Measurements from ENCODE around the gene DENND1A.

DNA sequence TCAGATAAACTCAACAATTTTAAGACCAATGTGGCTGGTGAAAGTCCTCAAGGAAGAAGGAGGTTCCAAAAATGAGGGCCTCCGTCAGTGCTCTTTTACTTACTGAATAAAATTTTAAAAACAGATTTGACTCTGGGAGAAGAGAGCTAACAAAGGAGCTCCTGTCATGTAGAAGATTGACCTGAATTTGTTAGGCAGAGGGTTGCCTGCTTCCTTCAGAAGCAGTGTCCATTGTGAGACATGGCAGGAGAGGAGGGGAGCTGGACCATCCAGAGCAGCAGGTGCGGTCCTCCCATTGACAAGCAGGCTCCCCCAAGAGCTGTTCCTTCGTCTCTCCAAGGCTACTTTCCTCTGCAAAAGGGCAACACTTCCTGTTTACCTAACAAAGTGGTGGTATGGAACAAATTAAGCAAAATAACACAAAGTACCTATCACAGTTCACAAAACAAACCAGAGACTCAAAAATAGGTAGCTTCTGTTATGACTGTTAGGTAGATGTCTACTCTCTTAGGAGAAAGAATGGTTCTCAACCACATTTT lies 238.1 kb downstream of the DENND1A start:
- TF ChIP-seq, protein P1, sequence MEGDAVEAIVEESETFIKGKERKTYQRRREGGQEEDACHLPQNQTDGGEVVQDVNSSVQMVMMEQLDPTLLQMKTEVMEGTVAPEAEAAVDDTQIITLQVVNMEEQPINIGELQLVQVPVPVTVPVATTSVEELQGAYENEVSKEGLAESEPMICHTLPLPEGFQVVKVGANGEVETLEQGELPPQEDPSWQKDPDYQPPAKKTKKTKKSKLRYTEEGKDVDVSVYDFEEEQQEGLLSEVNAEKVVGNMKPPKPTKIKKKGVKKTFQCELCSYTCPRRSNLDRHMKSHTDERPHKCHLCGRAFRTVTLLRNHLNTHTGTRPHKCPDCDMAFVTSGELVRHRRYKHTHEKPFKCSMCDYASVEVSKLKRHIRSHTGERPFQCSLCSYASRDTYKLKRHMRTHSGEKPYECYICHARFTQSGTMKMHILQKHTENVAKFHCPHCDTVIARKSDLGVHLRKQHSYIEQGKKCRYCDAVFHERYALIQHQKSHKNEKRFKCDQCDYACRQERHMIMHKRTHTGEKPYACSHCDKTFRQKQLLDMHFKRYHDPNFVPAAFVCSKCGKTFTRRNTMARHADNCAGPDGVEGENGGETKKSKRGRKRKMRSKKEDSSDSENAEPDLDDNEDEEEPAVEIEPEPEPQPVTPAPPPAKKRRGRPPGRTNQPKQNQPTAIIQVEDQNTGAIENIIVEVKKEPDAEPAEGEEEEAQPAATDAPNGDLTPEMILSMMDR (IDR thresholded peaks at IDR 0.05), result no peak
- TF ChIP-seq POLR2A (IDR thresholded peaks at IDR 0.05) (no peak), POLR2AphosphoS5 (IDR thresholded peaks at IDR 0.05) (no peak)
